Loucy (cell line): ENCODE data around the gene PLG.

Experiments used
- CTCF ChIP-seq: fragments of 200-600 bp; sonication (generic); conservative IDR thresholded peaks from 2 replicates; pipeline ENCODE4 v1.5.1; 2014; ENCODE audit warnings: mild to moderate bottlenecking, antibody characterized with exemption, low read length
- EZH2phosphoT487 ChIP-seq: fragments of 200-600 bp; IDR thresholded peaks from 2 replicates; pipeline ENCODE4 v1.6.1; 2018; ENCODE audit warnings: antibody characterized with exemption, mild to moderate bottlenecking, moderate library complexity, borderline replicate concordance

GRCh38 chr6:160782228-160782627 is 80.2 kb downstream of the PLG start:
- TF ChIP-seq CTCF (no peak), EZH2phosphoT487 (no peak)
